Measurements from ENCODE around the gene ZNF322. TPM values are rescaled to one million over a fixed set of nuclear protein-coding genes. Genes with fewer than 3 reads are reported as not detected.
"Not testable (repeated sequence)": the region's sequence is repeated elsewhere in the genome, so short reads cannot be mapped to it uniquely, and the experiment has no call there.

Gene ZNF322
- total RNA-seq, 2 donors from 2014 or later: 42.5 to 59.9 TPM

DNA sequence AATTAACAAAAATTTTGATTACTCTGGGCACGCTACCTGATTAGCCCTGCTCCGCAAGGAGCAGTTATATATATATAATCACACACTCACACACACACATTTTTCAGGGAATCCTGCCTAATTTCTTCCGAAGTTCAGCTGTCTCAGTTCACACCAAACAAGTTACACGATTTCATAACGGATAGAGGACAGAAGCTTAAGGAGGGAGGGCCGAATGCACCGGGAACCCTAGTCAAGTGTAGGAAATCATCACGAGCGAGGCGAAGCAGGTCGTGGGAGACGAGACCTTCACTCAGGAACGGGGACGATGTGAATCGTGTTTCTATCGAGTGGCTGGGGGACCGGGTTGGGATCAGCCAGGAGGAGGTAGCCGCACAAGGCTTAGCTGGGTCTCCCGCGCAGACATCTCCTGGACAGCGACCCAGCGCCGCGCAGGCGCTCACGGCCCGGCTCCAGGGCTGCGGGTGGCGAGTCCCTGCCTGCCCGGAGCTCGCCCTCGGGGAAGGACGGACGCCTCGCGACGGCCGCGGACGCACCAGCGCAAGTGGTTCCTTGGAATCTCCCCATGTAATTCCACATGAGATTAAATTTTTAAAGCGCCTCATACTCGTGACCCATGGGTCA, 29.9 kb upstream of the ZNF322 start:
- H3K9me3 ChIP-seq (ENCODE audit: control insufficient read depth, low read length); H3K4me3 Mint-ChIP-seq; H3K36me3 Mint-ChIP-seq (ENCODE audit: low read depth); H3K4me1 Mint-ChIP-seq; DNase-seq; H3K27ac ChIP-seq (ENCODE audit: low read depth, low read length); H3K4me1 ChIP-seq (ENCODE audit: control insufficient read depth, insufficient read depth, low read length); H3K36me3 ChIP-seq (ENCODE audit: control insufficient read depth, insufficient read depth, low read length); H3K27me3 ChIP-seq (ENCODE audit: control insufficient read depth, insufficient read depth, low read length, poor library complexity, severe bottlenecking); H3K9ac ChIP-seq (ENCODE audit: extremely low read depth, low read length, poor library complexity, severe bottlenecking); H3K27ac Mint-ChIP-seq; H3K4me3 ChIP-seq (ENCODE audit: low read length); H3K9me3 Mint-ChIP-seq; H3K27me3 Mint-ChIP-seq (ENCODE audit: insufficient read depth): not testable (repeated sequence)
- WGBS, 2 experiments (ENCODE audit: insufficient coverage in 1 of 2, insufficient read length in 1 of 2): no CpG with 5 or more reads among the region's 43 CpGs

DNA sequence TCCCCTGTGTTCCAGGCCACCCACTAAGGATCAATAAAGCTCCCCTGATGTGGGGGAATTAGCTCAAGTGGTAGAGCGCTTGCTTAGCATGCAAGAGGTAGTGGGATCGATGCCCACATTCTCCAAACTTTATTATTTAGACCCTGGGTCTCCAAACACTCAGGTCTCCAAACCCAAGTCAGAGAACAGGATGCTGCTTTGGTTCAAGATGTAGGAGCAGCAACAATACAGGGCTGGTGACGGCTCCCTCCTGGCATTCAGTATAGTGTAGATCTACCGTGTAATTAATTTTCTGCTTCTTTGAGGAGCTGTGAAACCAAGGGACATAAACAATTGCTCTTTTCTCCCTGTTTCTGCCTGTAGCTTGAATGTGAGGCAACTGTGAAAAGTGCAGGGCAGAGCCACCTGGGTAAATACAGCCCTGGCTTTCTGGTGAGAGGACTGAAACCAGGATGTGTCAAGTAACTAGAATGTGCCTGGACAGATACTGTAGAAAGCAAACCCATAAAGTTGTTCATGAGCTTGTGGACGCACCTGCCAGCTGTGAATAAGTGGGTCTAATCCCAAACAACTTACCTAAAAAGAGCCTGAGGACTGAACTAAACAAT, 23.0 kb upstream of the ZNF322 start:
- H3K4me3 Mint-ChIP-seq; DNase-seq; H3K36me3 Mint-ChIP-seq (ENCODE audit: low read depth); H3K27ac Mint-ChIP-seq; H3K27ac ChIP-seq (ENCODE audit: low read depth, low read length); H3K9me3 ChIP-seq (ENCODE audit: control insufficient read depth, low read length); H3K27me3 ChIP-seq (ENCODE audit: control insufficient read depth, insufficient read depth, low read length, poor library complexity, severe bottlenecking); H3K4me1 Mint-ChIP-seq; H3K9me3 Mint-ChIP-seq; H3K9ac ChIP-seq (ENCODE audit: extremely low read depth, low read length, poor library complexity, severe bottlenecking); H3K4me1 ChIP-seq (ENCODE audit: control insufficient read depth, insufficient read depth, low read length); H3K27me3 Mint-ChIP-seq (ENCODE audit: insufficient read depth); H3K4me3 ChIP-seq (ENCODE audit: low read length); H3K36me3 ChIP-seq (ENCODE audit: control insufficient read depth, insufficient read depth, low read length): not testable (repeated sequence)
- no CpG with 5 or more reads among the region's 5 CpGs for WGBS, 2 experiments (ENCODE audit: insufficient coverage in 1 of 2, insufficient read length in 1 of 2)

DNA sequence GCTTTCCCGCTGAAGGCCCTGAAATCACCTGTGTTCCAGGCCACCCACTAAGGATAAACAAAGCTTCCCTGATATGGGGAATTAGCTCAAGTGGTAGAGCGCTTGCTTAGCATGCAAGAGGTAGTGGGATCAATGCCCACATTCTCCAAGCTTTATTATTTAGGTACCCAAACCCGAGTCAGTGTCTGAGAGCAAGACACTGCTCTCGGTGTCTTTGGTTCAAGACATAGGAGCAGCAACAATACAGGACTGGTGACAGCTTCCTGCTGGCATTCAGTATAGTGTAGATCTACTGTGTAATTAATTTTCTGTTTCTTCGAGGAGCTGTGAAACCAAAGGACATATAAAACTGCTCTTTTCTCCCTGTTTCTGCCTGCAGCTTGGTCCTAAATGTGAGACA, 13.7 kb upstream of the ZNF322 start:
- not testable (repeated sequence) for H3K27me3 Mint-ChIP-seq (ENCODE audit: insufficient read depth); H3K4me3 ChIP-seq (ENCODE audit: low read length)

GRCh38 chr6:26670558-26670957, 11.0 kb upstream of the ZNF322 start:
- peaks cover 10% of the 10 kb centered on the region for H3K9me3 ChIP-seq (ENCODE audit: control insufficient read depth, low read length)
- H3K27ac ChIP-seq (ENCODE audit: low read depth, low read length); H3K4me1 ChIP-seq (ENCODE audit: control insufficient read depth, insufficient read depth, low read length); H3K4me3 Mint-ChIP-seq; H3K4me1 Mint-ChIP-seq; H3K9ac ChIP-seq (ENCODE audit: extremely low read depth, low read length, poor library complexity, severe bottlenecking); H3K36me3 Mint-ChIP-seq (ENCODE audit: low read depth); H3K4me3 ChIP-seq (ENCODE audit: low read length); DNase-seq; H3K36me3 ChIP-seq (ENCODE audit: control insufficient read depth, insufficient read depth, low read length); H3K27ac Mint-ChIP-seq: not testable (repeated sequence)
- peaks cover 18% of the 10 kb centered on the region for H3K27me3 ChIP-seq (ENCODE audit: control insufficient read depth, insufficient read depth, low read length, poor library complexity, severe bottlenecking)
- 83 to 92% methylated on average over 5 to 6 of the region's 7 CpGs for WGBS, 2 experiments (ENCODE audit: insufficient coverage in 1 of 2, insufficient read length in 1 of 2)
- Mint-ChIP-seq H3K9me3 (peaks cover 11% of the 10 kb centered on the region), H3K27me3 (ENCODE audit: insufficient read depth) (peaks cover 27% of the 10 kb centered on the region)

More for the DNA sequence above, 13.7 kb upstream of the ZNF322 start:
- not testable (repeated sequence) for DNase-seq; H3K4me1 Mint-ChIP-seq; H3K27me3 ChIP-seq (ENCODE audit: control insufficient read depth, insufficient read depth, low read length, poor library complexity, severe bottlenecking); H3K4me1 ChIP-seq (ENCODE audit: control insufficient read depth, insufficient read depth, low read length); H3K9me3 ChIP-seq (ENCODE audit: control insufficient read depth, low read length); H3K27ac ChIP-seq (ENCODE audit: low read depth, low read length); H3K27ac Mint-ChIP-seq; H3K9me3 Mint-ChIP-seq; H3K36me3 Mint-ChIP-seq (ENCODE audit: low read depth); H3K36me3 ChIP-seq (ENCODE audit: control insufficient read depth, insufficient read depth, low read length); H3K4me3 Mint-ChIP-seq; H3K9ac ChIP-seq (ENCODE audit: extremely low read depth, low read length, poor library complexity, severe bottlenecking)
- no CpG with 5 or more reads among the region's 5 CpGs for whole genome bisulfite sequencing, 2 experiments (ENCODE audit: insufficient coverage in 1 of 2, insufficient read length in 1 of 2)

DNA sequence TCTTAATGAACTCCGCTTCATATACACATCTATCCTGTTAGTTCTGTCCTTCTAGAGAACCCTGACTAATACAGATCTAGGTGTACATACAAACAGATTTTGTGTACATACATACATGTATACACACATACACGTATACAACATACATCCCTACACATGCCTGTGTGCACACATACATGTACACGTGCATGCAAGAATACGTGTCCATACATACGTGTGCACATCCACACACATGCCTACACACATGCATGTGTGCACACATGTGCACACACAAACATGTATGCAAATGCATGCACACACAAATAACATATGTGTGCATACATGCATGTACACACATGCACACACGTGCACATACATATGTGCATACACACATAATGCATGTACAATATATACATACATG, 10.5 kb upstream of the ZNF322 start:
- H3K4me1 ChIP-seq (ENCODE audit: control insufficient read depth, insufficient read depth, low read length); H3K9ac ChIP-seq (ENCODE audit: extremely low read depth, low read length, poor library complexity, severe bottlenecking); DNase-seq; H3K4me1 Mint-ChIP-seq; H3K36me3 ChIP-seq (ENCODE audit: control insufficient read depth, insufficient read depth, low read length); H3K27ac Mint-ChIP-seq; H3K36me3 Mint-ChIP-seq (ENCODE audit: low read depth); H3K4me3 Mint-ChIP-seq; H3K4me3 ChIP-seq (ENCODE audit: low read length); H3K27ac ChIP-seq (ENCODE audit: low read depth, low read length): not testable (repeated sequence)
- Histone ChIP-seq H3K27me3 (ENCODE audit: control insufficient read depth, insufficient read depth, low read length, poor library complexity, severe bottlenecking) (peaks cover 24% of the 10 kb centered on the region), H3K9me3 (ENCODE audit: control insufficient read depth, low read length) (peaks cover 10% of the 10 kb centered on the region)
- 81 to 89% methylated on average over 3 to 6 of the region's 6 CpGs for WGBS, 2 experiments (ENCODE audit: insufficient coverage in 1 of 2, insufficient read length in 1 of 2)
- H3K9me3 Mint-ChIP-seq: peaks cover 11% of the 10 kb centered on the region
- H3K27me3 Mint-ChIP-seq (ENCODE audit: insufficient read depth): peaks cover 32% of the 10 kb centered on the region

Measured in endodermal cell (in vitro differentiated cells).